Adrenal gland (tissue), 5 donors: Measurements from ENCODE around the gene GALT.

Experiments
- POLR2A ChIP-seq, 2 donors: fragments of 450-650 bp; IDR thresholded peaks; one replicate each; pipeline ENCODE4 v1.6.1; 2017; ENCODE audit warnings: antibody characterized with exemption in 2 of 2, mild to moderate bottlenecking in 2 of 2, moderate library complexity in 1 of 2
- TF ChIP-seq, protein P1 (sequence below), 6 experiments: fragments of 450-650 bp in 4 of 6; fragments of 200-600 bp in 2 of 6; sonication (generic) in 1 of 6; IDR thresholded peaks; 1 replicate in 5 of 6; 2 replicates in 1 of 6; pipeline versions ENCODE4 v1.5.1 to v1.8.0; 2016 to 2021; ENCODE audit warnings: antibody characterized with exemption in 6 of 6, mild to moderate bottlenecking in 2 of 6, moderate library complexity in 1 of 6
- donor health status: DM: no; HTN: no; CAD: no.

DNA sequence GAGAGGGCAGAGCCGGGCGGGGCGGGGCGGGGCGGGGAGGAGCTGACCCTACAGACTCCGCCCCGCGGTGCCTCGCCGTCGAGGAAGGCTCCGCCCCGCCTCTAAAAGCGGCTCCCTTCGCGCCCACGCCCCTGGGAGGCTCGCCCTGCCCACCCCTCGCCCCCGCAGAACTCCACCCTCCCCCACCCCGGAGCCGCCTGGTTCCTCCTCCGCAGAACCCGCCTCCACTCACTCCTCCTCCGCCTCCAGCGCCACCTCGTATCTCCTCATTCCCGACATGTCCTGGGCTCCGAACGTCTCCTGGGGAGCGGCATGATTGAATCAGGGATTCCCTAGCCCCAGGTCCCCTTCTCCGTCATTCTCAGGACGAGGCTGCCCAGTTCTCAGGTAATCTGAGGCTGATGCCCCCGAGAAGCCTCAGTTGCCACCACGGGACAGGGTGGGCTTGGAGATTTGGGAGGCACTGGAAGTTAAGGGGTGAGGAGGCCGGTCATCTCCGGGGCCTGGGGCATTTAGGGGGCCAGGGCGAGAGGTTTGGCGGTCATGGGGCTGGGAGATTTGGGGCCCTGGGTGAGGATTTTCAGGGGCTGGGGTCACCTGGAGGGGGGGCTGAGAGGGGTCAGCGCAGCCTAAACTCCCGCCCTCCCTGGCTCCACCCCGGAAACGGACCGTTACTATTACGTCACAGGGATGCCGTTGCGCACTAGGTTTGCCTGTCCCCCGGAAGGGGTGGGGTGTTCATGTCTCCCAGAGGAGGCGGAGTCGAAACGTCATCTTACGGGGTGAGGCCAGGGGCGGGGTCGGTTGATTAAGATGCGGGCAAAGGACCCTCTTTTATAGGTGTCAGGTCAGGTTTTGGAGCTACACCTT is 19.1 kb downstream of the GALT start:
- peak; percentile 94 for TF ChIP-seq POLR2A (IDR thresholded peaks at IDR 0.05)
- TF ChIP-seq, protein P1, sequence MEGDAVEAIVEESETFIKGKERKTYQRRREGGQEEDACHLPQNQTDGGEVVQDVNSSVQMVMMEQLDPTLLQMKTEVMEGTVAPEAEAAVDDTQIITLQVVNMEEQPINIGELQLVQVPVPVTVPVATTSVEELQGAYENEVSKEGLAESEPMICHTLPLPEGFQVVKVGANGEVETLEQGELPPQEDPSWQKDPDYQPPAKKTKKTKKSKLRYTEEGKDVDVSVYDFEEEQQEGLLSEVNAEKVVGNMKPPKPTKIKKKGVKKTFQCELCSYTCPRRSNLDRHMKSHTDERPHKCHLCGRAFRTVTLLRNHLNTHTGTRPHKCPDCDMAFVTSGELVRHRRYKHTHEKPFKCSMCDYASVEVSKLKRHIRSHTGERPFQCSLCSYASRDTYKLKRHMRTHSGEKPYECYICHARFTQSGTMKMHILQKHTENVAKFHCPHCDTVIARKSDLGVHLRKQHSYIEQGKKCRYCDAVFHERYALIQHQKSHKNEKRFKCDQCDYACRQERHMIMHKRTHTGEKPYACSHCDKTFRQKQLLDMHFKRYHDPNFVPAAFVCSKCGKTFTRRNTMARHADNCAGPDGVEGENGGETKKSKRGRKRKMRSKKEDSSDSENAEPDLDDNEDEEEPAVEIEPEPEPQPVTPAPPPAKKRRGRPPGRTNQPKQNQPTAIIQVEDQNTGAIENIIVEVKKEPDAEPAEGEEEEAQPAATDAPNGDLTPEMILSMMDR (IDR thresholded peaks at IDR 0.05) = no peak
